Retinal pigment epithelial cell (primary cell): ENCODE data around the gene GPR152.

ENCODE experiments used
- DNase-seq: peaks from one replicate; pipeline ENCODE4 v3.0.0-alpha.2; 2010; ENCODE audit warnings: low read depth
- H3K4me3 ChIP-seq: 2 replicates; pipeline ENCODE4 v1.5.1; 2011; ENCODE audit warnings: mild to moderate bottlenecking, low read length, control low read depth, moderate library complexity
- CTCF ChIP-seq: conservative IDR thresholded peaks from 2 replicates; pipeline ENCODE4 v1.5.1; 2011; ENCODE audit warnings: low read depth, low read length, control low read depth, inconsistent platforms

Gene GPR152

GRCh38 chr11:67448220-67448609 lies 4.3 kb downstream of the GPR152 start:
- no peak for TF ChIP-seq CTCF
- H3K4me3 ChIP-seq, result no peak overlapping the region
- no peak for DNase-seq

- TF ChIP-seq CTCF, result no peak
- DNase-seq, result no peak
- no peak overlapping the region for H3K4me3 ChIP-seq
These were observed 7.0 kb downstream of the GPR152 start for GRCh38 chr11:67445515-67445914.

- TF ChIP-seq CTCF, result no peak
- peak overlapping the region; percentile 78 for H3K4me3 ChIP-seq
- DNase-seq, result no peak
These were observed 9.8 kb downstream of the GPR152 start for GRCh38 chr11:67442504-67443404.

DNA sequence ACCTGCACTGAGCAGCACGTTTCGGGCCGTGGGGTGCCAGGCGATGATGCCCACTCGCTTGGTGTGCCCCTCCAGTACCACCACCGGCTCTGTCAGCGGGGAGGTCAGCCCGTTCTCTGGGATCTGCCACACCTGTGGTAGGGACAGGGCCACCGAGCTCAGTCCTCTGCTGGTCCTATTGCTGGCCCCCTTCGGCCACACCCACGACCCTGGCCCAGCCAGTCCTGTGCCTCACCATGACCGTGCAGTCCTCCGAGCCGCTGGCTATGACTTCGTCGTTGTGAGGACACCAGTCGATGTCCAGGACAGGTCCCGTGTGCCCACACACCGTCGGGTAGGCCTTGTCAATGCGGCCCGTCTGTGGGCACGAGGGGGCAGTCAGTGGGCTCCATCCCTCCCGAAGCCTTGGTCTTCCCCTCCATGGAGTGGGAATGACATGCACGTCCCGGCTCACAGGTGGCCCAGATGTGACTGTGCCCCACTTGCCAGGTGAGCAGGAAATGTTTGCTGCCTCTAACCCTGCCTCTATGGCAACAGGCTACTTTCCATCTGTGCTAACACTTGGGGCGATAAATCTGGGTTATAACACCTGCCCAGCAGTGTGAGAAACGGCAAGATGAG lies 10.7 kb downstream of the GPR152 start:
- H3K4me3 ChIP-seq, result no peak overlapping the region
- no peak for TF ChIP-seq CTCF
- no peak for DNase-seq

DNA sequence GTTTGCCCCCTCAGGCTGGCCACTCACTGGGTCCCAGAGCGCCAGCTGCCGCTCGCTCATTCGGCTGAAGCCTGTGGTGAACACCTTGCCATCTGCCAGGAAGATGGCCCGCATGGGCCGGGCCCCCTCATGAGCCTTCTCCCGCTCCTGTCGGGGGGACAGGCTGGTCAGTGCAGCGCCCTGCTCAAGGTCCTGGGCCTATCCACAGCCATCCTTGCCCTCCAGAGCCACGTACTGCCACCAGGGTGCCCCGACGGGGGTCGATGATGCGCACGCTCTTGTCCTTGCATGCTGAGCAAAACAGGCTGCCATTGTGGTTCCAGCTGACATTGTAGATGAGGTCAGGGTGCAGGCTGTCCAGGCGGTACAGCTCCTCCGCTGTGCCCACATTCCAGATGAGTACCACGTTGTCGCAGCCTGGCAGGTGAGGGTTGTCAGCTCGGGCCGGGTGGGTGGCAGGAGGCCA lies 11.4 kb downstream of the GPR152 start:
- no peak for DNase-seq
- TF ChIP-seq CTCF, result no peak
- no peak overlapping the region for H3K4me3 ChIP-seq

GRCh38 chr11:67440229-67441097 lies 12.1 kb downstream of the GPR152 start:
- H3K4me3 ChIP-seq, result no peak overlapping the region
- no peak for TF ChIP-seq CTCF
- DNase-seq, result no peak
